HG03439 (cell line): ENCODE data around the gene MRPS18C.

Experiments used
- ATAC-seq: cut with Tn5 transposase; IDR thresholded peaks from one replicate; pipeline ENCODE4 v1.9.1; 2021; ENCODE audit warnings: mild to moderate bottlenecking, moderate library complexity; ENCODE audit not compliant: unreplicated experiment

The MRPS18C gene

GRCh38 chr4:83455281-83456183 is at the start of gene MRPS18C, which contains the start of gene HELQ:
Gene MRPS18C (plus strand): TSS chr4:83456058. CDS start chr4:83456078, 20 bp downstream.
Gene HELQ (minus strand): TSS chr4:83455823. CDS start chr4:83455693, 130 bp downstream.
- peak; percentile 97 for ATAC-seq

GRCh38 chr4:83408908-83409307 is 47.0 kb upstream of the MRPS18C start:
- no peak for ATAC-seq

DNA sequence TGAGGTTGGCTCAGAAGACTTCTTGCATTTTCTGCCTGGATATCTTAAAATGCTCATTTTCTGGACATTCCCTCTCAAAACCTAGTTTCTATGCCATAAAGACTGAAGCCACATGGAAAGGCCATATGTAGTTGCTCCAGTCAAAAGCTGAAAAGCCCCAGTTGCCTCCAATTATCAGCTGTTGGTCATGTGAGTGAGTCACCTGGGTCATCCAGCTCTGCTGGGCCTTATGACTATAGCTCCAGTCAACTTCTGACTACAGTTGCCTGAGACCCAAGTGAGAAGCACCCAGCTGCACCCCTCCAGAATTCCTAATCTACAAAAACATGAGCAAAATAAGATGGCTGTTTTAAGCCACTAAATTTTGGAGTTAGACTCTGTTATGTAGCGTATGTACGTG is 42.2 kb upstream of the MRPS18C start:
- ATAC-seq, result no peak

DNA sequence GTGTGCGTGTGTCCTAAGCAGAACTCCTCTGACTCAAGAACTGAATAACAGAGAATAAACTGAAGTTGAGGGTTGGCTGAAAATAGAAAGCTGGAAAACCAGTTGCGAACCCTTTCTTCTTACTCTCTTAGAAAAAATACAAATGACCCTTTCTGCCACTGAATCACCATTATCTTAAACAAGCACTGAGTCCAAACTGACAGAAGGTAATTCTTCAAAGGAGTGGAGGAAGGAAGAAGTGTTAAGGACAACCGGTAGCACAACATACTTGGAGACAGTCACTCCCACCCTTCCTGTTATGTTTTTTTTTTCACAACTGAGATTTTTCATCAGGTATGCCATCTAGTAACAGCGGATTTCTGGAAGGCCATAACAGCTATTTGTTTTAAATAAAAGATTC is 38.3 kb upstream of the MRPS18C start:
- no peak for ATAC-seq

GRCh38 chr4:83418211-83418610 is 37.6 kb upstream of the MRPS18C start:
- no peak for ATAC-seq

GRCh38 chr4:83431200-83431599 is 24.7 kb upstream of the MRPS18C start:
- no peak for ATAC-seq

- ATAC-seq, result no peak
Observed at GRCh38 chr4:83436680-83437079, 19.2 kb upstream of the MRPS18C start.

- ATAC-seq, result no peak
Observed at GRCh38 chr4:83438719-83439118, 17.1 kb upstream of the MRPS18C start.

DNA sequence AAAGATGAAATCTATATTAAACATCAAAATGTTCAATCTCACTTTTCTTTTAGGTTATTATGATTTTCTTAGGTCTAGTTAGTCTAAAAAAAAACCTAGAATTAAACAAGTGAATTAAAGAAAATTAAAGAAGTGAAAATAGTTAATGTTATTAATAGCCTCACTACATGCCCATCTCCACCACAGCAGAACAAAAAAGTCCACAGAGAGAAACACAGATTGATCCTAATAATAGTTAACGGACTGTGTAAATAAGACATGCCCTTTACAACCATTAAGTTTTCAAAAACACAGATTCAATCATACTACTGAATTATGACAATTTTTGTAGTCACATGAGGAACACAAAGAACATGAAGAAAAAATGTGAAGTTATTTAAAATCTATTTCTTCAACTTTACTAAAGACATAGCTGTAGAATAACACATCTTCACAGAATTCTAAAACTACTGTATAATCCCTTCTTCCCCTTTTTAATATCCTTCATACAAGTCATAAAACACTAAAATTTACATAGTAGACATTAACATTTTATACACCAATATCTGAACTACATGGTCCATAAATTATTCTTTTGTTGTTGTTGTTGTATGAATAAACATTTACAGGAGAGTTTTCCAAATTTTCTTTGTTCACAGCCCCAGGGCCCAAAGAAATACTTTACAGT is 15.6 kb upstream of the MRPS18C start:
- ATAC-seq, result no peak

- no peak for ATAC-seq
Observed at GRCh38 chr4:83440899-83441298, 15.0 kb upstream of the MRPS18C start.

GRCh38 chr4:83449009-83449408 is 6.8 kb upstream of the MRPS18C start:
- ATAC-seq, result no peak

DNA sequence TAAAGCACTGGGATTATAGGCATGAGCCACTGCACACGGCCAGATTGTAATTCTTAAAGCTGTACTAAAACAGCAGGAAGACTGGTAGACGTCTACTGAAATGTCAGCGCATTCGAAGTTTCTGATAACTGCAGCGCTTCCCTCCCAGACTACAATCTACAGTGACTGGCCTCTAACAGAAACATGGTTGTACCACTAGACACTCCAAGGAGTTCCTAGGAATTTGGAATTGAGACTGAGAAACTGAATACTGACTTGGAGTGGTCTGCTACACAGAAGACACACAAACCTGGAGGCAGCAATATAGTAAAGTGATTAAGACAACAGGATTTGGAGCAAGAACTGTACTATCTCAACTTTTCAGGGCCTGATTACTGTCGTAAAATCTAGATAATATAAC is 1.2 kb upstream of the MRPS18C start:
- ATAC-seq, result no peak

GRCh38 chr4:83456184-83456501 is 285 bp downstream of the MRPS18C start:
- no peak for ATAC-seq

DNA sequence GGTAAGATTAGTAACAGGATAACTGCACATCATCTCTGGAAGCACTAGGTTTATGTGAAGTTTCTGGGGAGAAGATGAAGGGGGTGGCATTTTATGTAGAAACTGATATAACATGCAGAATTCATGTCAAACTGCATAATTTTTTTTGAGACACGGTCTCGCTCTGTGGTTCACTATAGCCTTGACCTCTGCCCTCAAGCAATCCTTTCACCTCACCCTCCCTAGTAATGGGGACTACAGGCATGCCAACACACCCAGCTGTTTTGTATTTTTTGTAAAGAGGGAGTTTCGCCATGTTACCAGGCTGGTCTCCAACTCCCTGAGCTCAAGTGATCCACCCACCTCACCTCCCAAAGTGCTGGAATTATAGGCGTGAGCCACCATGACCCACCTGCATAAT is 17.6 kb downstream of the MRPS18C start:
- ATAC-seq, result no peak

- no peak for ATAC-seq
Observed at GRCh38 chr4:83473966-83474365, 18.1 kb downstream of the MRPS18C start.

DNA sequence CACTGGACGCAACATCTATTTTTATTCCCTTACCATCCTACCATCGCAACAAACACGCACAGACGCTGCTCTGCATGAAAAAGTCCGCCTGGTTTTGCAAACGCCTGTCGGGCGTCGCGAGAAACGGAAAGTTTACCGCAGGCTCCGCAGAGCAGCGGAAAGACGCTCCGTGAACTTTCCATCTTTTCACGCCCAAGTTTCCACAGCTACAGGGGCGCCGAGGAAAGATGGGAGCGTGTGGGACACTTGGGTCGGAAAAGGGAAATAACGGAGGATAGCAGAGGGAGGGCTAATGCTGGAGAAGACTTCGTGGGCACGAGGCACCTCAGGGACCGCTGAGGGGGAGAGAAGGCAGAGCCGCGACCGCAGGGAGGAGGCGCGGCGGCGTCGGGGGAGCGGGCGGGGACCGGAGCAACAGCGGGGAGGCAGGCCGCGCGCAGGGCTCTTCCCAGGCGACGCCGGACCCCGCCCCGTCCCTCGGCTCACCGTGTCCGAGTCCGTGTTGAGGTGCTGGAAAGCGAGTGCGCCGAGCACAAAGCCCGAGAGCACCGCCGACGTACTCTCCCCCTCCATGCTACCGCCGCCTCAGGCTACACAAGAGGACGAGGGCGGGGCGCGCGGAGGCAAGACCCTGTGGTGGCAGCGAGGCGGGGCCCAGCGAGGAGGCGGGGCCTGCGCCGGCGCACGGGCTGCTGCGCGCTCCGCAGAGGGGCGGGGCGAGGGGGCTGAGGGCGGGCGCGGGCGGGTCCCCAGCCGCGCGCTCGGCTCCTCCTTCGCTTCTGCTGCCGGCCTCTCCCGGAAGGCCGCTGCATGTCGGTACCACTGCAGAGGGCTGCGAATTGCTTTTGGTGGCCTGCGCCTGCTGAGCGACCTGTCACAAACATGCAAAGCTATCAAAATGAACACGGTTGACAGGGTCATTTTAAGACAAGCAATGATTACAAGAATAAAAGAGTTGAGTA is 28.9 kb downstream of the MRPS18C start, which contains the start of gene ABRAXAS1:
Gene ABRAXAS1 (minus strand): TSS at position 601 of the 962 bp plus-strand sequence. CDS start 28 bp downstream, at position 573.
- peak; percentile 98 for ATAC-seq

GRCh38 chr4:83486457-83487129 is 30.7 kb downstream of the MRPS18C start:
- no peak for ATAC-seq

DNA sequence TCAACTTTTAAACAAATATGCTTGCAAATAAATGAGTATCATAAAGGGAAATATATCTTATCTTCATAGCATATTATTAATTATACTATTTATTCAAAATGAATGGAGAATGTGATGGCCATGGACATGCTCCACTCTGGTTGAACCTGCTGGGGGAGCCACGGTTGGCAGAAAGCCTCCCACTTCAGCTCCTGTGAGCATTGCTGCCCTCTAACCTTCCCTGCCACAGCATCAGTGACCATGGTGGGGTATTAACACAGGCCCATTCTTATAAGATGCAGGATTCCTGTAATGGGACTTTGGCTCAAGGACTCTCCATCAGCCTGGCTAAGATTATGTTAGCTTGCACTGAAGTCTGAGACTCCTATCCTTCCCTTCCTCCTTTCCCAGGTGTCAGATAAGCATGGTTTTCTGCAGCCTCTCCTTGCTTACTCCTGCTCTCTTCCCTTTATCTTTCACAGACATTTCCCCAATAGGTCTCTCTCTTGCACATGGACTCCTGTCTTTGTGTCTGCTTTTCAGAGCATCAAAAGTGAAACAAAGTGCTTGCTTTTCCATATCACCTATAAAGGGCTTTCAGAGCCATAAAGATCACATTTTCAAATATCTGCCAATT is 34.0 kb downstream of the MRPS18C start:
- no peak for ATAC-seq

GRCh38 chr4:83490876-83491450 is 35.1 kb downstream of the MRPS18C start:
- ATAC-seq, result peak; percentile 79
